Measurements from ENCODE around the gene LENG8.
"Not testable (repeated sequence)": the region's sequence is repeated elsewhere in the genome, so short reads cannot be mapped to it uniquely, and the experiment has no call there.

The LENG8 gene

GRCh38 chr19:54439174-54439851 is 9.7 kb upstream of the LENG8 start:
- no peak for DNase-seq (ENCODE audit: low read depth in 2 of 3, low spot score in 2 of 3)

- no peak for DNase-seq (ENCODE audit: low read depth in 2 of 3, low spot score in 2 of 3)
Measured at GRCh38 chr19:54440641-54441040, 8.4 kb upstream of the LENG8 start.

- DNase-seq (ENCODE audit: low read depth in 2 of 3, low spot score in 2 of 3) = no peak
Measured at GRCh38 chr19:54444737-54445136, 4.3 kb upstream of the LENG8 start.

- not testable (repeated sequence) for DNase-seq (ENCODE audit: low read depth in 2 of 3, low spot score in 2 of 3)
Measured at GRCh38 chr19:54446349-54446748, 2.6 kb upstream of the LENG8 start.

GRCh38 chr19:54448040-54448773 is 792 bp upstream of the LENG8 start:
- DNase-seq (ENCODE audit: low read depth in 2 of 3, low spot score in 2 of 3) = peak in 1 of 3 experiments; percentile 18

- no peak for DNase-seq (ENCODE audit: low read depth in 2 of 3, low spot score in 2 of 3)
Measured at GRCh38 chr19:54449701-54450069, 686 bp downstream of the LENG8 start.

- DNase-seq (ENCODE audit: low read depth in 2 of 3, low spot score in 2 of 3) = no peak
Measured at GRCh38 chr19:54451331-54451871, 2.4 kb downstream of the LENG8 start.

- DNase-seq (ENCODE audit: low read depth in 2 of 3, low spot score in 2 of 3) = no peak
Measured at GRCh38 chr19:54451997-54452396, 3.0 kb downstream of the LENG8 start.

GRCh38 chr19:54452626-54453025 is 3.6 kb downstream of the LENG8 start:
- no peak for DNase-seq (ENCODE audit: low read depth in 2 of 3, low spot score in 2 of 3)

GRCh38 chr19:54453921-54454780 is 5.2 kb downstream of the LENG8 start:
- no peak for DNase-seq (ENCODE audit: low read depth in 2 of 3, low spot score in 2 of 3)

- DNase-seq (ENCODE audit: low read depth in 2 of 3, low spot score in 2 of 3) = no peak
Measured at GRCh38 chr19:54454781-54455675, 6.0 kb downstream of the LENG8 start.

- no peak for DNase-seq (ENCODE audit: low read depth in 2 of 3, low spot score in 2 of 3)
Measured at GRCh38 chr19:54455786-54456422, 6.9 kb downstream of the LENG8 start.

GRCh38 chr19:54456423-54457373 is 7.7 kb downstream of the LENG8 start:
- no peak for DNase-seq (ENCODE audit: low read depth in 2 of 3, low spot score in 2 of 3)

- no peak for DNase-seq (ENCODE audit: low read depth in 2 of 3, low spot score in 2 of 3)
Measured at GRCh38 chr19:54457773-54458647, 9.0 kb downstream of the LENG8 start.

GRCh38 chr19:54458648-54459281 is 9.8 kb downstream of the LENG8 start:
- DNase-seq (ENCODE audit: low read depth in 2 of 3, low spot score in 2 of 3) = no peak

- no peak for DNase-seq (ENCODE audit: low read depth in 2 of 3, low spot score in 2 of 3)
Measured at GRCh38 chr19:54459282-54460229, 10.6 kb downstream of the LENG8 start.
